ENCODE data around the gene PARK7.

GRCh38 chr1:7995437-7995836, 33.9 kb downstream of the PARK7 start:
- TF ChIP-seq CTCF (conservative IDR thresholded peaks at IDR 0.05; ENCODE audit: low read depth, low read length) = no peak
- no peak for TF ChIP-seq EZH2 (IDR thresholded peaks at IDR 0.05; ENCODE audit: borderline replicate concordance, low read depth, low read length, poor library complexity, severe bottlenecking)
